IMR-90 (cell line): Measurements from ENCODE around the gene MFNG.

Experiments
- BHLHE40 ChIP-seq: fragments of 150-350 bp; IDR thresholded peaks from 2 replicates; pipeline ENCODE4 v1.6.1; 2016; ENCODE audit warnings: mild to moderate bottlenecking, low read depth, low read length
- CEBPB ChIP-seq: IDR thresholded peaks from 2 replicates; pipeline ENCODE4 v1.6.1; 2012; ENCODE audit warnings: low read depth, low read length, improper control_type of control experiment
- MAFK ChIP-seq: IDR thresholded peaks from 2 replicates; pipeline ENCODE4 v1.6.1; 2012; ENCODE audit warnings: low read depth, low read length, improper control_type of control experiment
- MAZ ChIP-seq: IDR thresholded peaks from 2 replicates; pipeline ENCODE4 v1.6.1; 2012; ENCODE audit warnings: low read depth, mild to moderate bottlenecking, low read length, improper control_type of control experiment, moderate library complexity, borderline replicate concordance
- POLR2A ChIP-seq: IDR thresholded peaks from 2 replicates; pipeline ENCODE4 v1.6.1; 2012; ENCODE audit warnings: mild to moderate bottlenecking, low read depth, low read length
- RCOR1 ChIP-seq: IDR thresholded peaks from 2 replicates; pipeline ENCODE4 v1.6.1; 2012; ENCODE audit warnings: mild to moderate bottlenecking, low read length, improper control_type of control experiment; ENCODE audit not compliant: insufficient replicate concordance
- RFX5 ChIP-seq: IDR thresholded peaks from 2 replicates; pipeline ENCODE4 v1.8.0; 2012; ENCODE audit warnings: low read depth, mild to moderate bottlenecking, low read length, moderate library complexity
- SMC3 ChIP-seq: fragments of 150-350 bp; IDR thresholded peaks from 2 replicates; pipeline ENCODE4 v1.6.1; 2016; ENCODE audit warnings: low read depth, mild to moderate bottlenecking, antibody characterized with exemption, low read length, moderate library complexity
- TF ChIP-seq, protein P1 (sequence below): conservative IDR thresholded peaks from 2 replicates; pipeline ENCODE4 v1.5.1; 2012; ENCODE audit warnings: mild to moderate bottlenecking, low read depth, low read length, improper control_type of control experiment
- TF ChIP-seq, protein P2 (sequence below): fragments of 150-350 bp; IDR thresholded peaks from 2 replicates; pipeline ENCODE4 v1.6.1; 2017; ENCODE audit warnings: mild to moderate bottlenecking, antibody characterized with exemption, low read length, low read depth

DNA sequence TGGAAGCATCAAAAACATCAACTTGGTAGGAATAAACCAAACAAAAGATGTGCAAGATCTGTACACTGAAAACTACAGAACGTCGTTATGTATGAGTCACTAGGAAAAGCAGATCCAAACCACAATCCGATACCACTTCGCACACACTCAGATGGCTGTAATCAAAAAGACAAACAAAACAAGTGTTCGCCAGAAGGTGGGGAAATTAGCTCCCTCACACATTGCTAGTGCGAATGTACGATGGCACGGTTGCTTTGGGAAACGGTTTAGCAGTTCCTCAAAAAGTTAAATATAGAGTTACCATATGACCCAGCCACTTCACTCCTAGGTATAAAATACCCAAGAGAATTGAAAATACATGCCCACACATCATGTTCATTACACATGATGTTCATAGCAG, 47.8 kb upstream of the MFNG start:
- TF ChIP-seq SMC3 (no peak), MAZ (no peak), MAFK (no peak), POLR2A (no peak), CEBPB (peak; percentile 64), RFX5 (no peak), RCOR1 (peak; percentile 42), BHLHE40 (peak; percentile 80)
- TF ChIP-seq, protein P1, sequence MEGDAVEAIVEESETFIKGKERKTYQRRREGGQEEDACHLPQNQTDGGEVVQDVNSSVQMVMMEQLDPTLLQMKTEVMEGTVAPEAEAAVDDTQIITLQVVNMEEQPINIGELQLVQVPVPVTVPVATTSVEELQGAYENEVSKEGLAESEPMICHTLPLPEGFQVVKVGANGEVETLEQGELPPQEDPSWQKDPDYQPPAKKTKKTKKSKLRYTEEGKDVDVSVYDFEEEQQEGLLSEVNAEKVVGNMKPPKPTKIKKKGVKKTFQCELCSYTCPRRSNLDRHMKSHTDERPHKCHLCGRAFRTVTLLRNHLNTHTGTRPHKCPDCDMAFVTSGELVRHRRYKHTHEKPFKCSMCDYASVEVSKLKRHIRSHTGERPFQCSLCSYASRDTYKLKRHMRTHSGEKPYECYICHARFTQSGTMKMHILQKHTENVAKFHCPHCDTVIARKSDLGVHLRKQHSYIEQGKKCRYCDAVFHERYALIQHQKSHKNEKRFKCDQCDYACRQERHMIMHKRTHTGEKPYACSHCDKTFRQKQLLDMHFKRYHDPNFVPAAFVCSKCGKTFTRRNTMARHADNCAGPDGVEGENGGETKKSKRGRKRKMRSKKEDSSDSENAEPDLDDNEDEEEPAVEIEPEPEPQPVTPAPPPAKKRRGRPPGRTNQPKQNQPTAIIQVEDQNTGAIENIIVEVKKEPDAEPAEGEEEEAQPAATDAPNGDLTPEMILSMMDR, result no peak
- TF ChIP-seq, protein P2, sequence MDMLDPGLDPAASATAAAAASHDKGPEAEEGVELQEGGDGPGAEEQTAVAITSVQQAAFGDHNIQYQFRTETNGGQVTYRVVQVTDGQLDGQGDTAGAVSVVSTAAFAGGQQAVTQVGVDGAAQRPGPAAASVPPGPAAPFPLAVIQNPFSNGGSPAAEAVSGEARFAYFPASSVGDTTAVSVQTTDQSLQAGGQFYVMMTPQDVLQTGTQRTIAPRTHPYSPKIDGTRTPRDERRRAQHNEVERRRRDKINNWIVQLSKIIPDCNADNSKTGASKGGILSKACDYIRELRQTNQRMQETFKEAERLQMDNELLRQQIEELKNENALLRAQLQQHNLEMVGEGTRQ, result no peak
